Measurements from ENCODE around the gene EPS8L3.
A peak's percentile ranks its signal among the peaks of the same experiment; 100 is the strongest.

The EPS8L3 gene

DNA sequence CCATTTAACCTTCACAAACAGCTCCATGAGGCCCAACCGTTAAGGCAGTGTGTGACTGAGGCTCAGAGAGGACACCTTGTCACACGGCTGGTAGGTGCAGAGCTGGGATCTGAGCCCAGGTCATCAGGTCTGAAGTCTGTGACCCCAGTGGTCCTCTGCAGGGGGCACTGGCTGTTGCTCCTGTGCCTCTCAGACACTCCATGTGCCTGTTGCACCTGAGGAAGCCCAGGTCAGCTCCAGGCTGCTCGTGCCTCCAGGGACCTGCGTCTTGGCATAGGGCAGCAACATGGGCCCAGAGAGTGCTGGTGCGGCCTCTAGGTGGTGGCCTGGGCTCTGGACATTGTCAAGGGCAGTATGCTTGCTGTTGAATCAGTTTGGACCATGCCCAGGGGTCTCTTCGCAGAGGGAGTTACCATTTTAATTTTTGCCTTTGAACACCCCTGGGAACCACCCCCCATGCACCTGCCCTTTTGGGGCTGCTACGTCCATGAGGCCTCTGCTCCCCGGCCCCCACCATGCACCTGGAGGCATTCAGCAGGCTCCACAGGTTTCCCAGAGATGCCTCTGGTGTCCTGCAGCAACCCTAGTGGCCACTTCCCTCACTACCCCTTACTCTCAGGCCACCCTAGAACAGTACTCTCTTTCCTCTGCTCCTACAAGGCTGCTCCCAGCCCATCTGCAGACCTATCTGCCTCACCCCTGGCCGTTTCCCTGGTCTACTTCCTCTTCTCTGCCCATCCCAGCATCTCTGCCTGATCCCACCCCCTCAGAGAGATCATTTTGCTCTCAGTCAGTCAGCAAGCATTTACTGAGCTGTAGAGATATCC is 25.2 kb upstream of the EPS8L3 start:
- H3K36me3 Mint-ChIP-seq: no peaks in the 10 kb centered on the region
- H3K9me3 Mint-ChIP-seq: no peaks in the 10 kb centered on the region
- H3K4me1 Mint-ChIP-seq: peaks cover 25 to 49% of the 10 kb centered on the region in 2 donors
- DNase-seq (no peak), ATAC-seq (replicated peaks) (peak; percentile 35 to 54)
- H3K27ac Mint-ChIP-seq: peak overlapping the region; percentile 14
- peaks cover 8 to 16% of the 10 kb centered on the region in 2 donors for H3K27me3 Mint-ChIP-seq
- no peak overlapping the region for H3K4me3 Mint-ChIP-seq

DNA sequence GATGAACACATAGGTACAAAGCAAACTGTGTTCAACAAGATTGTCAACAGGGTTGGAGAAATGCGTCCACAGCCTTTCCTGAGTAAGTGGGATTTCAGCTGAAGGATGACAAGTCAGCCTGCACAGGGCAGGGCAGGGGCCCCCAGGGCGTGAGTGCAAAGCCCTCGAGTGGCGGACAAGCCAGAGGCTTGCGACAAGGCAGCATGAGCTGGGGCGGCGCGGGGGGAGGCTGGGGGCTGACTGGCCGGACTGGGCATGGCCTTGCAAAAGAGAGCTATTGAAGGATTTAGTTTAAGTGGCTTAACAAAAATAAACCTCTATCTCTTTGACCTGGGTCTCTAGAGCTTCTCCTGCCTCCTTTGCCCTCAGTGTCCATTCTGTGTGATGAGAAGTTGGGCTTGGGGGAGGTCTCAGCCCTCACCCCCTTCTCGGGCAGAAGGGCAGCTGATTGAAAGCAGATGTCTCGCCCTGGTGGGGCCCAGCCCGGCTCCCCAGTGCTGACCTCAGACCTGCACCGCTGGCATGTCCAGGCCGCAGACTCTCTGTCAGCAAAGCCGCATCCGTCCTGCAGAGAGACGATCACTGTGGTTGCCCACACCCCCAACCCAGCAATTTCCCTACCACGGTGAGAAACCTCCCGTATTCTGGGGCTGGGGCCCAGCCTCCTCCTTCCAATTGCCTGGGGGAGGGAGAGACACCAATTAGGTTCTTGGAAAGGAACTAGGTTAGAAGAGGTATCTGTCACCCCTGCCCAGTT is 24.3 kb upstream of the EPS8L3 start:
- H3K9me3 Mint-ChIP-seq: no peaks in the 10 kb centered on the region

DNA sequence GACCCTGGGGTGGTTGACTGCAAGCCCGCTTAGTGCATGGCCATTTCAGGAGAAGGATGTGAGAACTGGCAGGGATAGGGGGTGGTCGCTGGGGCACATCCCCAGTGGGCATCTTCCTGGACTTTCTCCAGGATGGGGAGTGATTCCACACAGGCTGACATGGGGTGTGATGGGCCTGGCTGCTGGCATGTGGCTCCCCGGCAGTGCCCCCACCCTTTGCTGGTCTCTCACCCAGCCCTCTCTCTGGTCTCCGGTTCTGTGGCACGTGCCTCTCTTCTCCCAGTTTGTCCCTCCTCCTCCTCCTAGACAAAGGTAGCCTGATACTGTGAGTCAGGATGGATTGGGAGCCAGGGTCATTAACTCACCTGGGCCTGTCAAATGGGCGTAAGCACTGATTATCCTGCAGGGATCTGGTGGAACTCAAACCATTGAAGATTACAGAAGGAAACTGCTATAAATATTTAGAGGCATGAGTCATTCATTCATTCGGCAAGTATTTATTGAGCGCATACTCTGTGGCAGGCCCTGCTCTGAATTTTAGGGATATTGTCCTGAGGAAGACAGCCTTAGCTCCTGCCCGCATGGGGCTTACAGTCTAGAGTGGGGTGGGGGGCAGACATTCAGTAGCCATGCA is 23.6 kb upstream of the EPS8L3 start:
- H3K36me3 Mint-ChIP-seq: no peaks in the 10 kb centered on the region
- peaks cover 0 to 4% of the 10 kb centered on the region in 2 donors for H3K27me3 Mint-ChIP-seq
- H3K27ac Mint-ChIP-seq: no peak overlapping the region
- no peak for ATAC-seq (replicated peaks)
- DNase-seq: no peak
- no peak overlapping the region for H3K4me3 Mint-ChIP-seq
- peaks cover 17 to 39% of the 10 kb centered on the region in 2 donors for H3K4me1 Mint-ChIP-seq
- H3K9me3 Mint-ChIP-seq: no peaks in the 10 kb centered on the region

More for the DNA sequence above, 24.3 kb upstream of the EPS8L3 start:
- Mint-ChIP-seq H3K27ac (no peak overlapping the region), H3K4me3 (no peak overlapping the region), H3K4me1 (peaks cover 20 to 42% of the 10 kb centered on the region in 2 donors), H3K36me3 (no peaks in the 10 kb centered on the region), H3K27me3 (peaks cover 3 to 11% of the 10 kb centered on the region in 2 donors)
- DNase-seq (no peak), ATAC-seq (replicated peaks) (no peak)

DNA sequence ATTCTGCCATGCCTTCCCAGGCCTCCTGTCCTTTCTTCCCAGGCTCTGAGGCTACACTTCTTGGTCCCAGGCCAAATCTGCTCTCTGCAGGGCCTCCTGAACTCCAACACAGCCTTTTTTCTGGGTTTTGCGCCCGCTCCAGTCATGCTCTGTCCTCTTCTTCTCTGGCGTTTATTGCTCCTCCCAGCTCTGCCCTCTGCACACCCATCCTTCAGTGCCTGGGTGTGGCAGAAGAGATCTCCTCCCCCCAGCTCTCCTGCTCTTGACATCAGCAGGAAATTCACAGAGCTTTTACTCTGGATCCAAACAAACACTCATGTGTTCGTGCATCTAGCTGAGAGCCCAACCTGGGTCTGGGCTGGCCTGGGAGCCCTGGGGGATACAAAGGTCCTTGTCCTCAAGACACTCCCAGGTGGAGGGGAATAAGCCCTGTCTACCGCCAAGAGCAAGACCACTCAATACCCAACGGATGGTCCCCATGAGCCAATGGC is 22.9 kb upstream of the EPS8L3 start:
- ATAC-seq (replicated peaks): no peak
- Mint-ChIP-seq H3K36me3 (no peaks in the 10 kb centered on the region), H3K27ac (no peak overlapping the region), H3K27me3 (no peaks in the 10 kb centered on the region), H3K4me3 (no peak overlapping the region), H3K9me3 (no peaks in the 10 kb centered on the region), H3K4me1 (peaks cover 15 to 32% of the 10 kb centered on the region in 2 donors)
- no peak for DNase-seq

DNA sequence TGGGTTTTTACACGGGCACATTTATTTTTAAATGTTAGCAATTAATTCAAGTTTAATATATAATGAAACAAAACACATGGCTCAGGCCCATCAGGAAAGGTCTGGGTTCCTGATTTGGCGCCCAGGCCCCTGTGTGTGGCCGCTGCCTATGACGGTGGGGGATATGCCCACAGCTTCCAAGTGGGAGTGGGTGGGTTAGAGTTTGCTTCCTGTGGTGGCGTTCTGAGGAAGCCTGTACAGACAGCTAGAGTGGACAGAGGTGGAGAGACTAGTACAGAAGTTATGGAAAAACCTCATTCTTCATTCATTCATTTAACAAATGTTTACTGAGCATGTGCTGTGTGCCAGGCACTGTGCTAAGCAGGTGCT is 22.4 kb upstream of the EPS8L3 start:
- Mint-ChIP-seq H3K27me3 (no peaks in the 10 kb centered on the region), H3K36me3 (no peaks in the 10 kb centered on the region), H3K4me1 (peaks cover 10 to 27% of the 10 kb centered on the region in 2 donors), H3K27ac (no peak overlapping the region), H3K9me3 (no peaks in the 10 kb centered on the region), H3K4me3 (no peak overlapping the region)
- DNase-seq (no peak), ATAC-seq (replicated peaks) (no peak)

DNA sequence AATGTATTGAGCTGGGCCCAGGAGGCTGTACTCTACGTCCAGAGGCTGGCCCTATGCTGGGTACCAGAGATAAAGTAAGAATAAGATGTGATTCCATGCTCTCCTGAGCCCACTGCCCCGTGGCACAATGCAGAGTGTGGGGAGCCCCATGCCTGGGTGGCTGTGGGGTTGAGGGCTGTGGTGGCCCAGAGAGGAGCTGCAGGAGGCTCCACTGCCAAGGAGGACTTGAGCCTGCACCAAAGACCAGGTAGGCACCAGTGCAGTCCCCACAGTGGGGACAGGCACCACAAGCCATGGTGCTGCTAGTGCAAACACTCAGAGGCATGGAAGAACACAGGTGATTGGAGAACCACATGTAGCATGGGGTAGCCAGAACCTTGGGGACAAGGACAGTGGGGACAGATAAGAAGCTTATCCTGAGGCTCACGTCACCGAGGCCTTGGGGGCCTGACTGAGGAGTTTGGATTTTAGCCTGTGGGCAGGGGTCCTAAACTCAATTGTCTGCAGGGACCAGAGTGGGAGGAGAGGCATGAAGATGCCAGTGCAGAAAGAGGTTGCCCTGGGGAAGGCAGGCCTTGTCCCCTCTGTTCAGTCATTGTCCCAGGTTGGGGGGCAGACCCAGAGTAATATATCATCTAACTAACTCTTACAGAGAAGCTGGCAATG is 21.9 kb upstream of the EPS8L3 start:
- peaks cover 0 to 3% of the 10 kb centered on the region in 2 donors for H3K36me3 Mint-ChIP-seq
- ATAC-seq (replicated peaks) (no peak), DNase-seq (no peak)
- peaks cover 7 to 22% of the 10 kb centered on the region in 2 donors for H3K4me1 Mint-ChIP-seq
- peak overlapping the region; percentile 7 for H3K27ac Mint-ChIP-seq
- no peak overlapping the region for H3K4me3 Mint-ChIP-seq
- no peaks in the 10 kb centered on the region for H3K27me3 Mint-ChIP-seq
- H3K9me3 Mint-ChIP-seq: peaks cover 0 to 4% of the 10 kb centered on the region in 2 donors

DNA sequence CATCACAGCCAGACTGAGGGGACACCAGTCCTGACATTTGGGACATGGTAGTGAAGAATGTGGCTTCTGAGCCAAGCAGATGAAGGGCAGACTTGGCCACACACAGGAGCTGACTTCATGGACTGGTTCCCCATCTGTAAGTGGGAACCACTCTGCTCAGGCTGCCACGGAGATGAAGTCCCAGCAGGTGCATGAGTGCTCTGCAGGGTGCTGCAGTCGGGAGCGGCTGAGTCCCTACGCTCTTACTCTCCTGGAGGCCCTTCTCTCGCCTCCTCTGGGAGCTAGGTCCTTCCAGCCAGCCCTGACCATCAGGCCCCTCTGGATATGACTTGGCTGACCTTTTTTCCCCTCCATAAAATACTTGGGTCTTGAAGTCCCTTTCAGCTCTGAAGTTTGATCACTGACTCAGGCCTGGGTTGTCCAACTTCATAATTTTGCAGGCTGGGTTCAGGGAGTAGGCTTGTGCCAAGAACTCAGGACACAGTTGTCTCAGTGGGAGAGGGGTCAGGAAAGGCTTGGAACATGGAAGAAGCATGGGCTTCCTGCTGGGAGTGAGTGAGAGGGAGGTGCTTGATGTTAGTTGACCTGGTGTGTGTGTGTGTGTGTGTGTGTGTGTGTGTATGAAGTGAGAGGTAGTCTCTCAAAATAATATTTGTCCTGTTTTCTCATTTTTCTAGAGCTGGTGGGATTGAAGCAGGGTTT is 21.0 kb upstream of the EPS8L3 start:
- Mint-ChIP-seq H3K27me3 (no peaks in the 10 kb centered on the region), H3K4me1 (peaks cover 7 to 15% of the 10 kb centered on the region in 2 donors), H3K9me3 (peaks cover 0 to 5% of the 10 kb centered on the region in 2 donors), H3K36me3 (peaks cover 0 to 5% of the 10 kb centered on the region in 2 donors), H3K27ac (no peak overlapping the region), H3K4me3 (no peak overlapping the region)
- ATAC-seq (replicated peaks) (no peak), DNase-seq (no peak)

DNA sequence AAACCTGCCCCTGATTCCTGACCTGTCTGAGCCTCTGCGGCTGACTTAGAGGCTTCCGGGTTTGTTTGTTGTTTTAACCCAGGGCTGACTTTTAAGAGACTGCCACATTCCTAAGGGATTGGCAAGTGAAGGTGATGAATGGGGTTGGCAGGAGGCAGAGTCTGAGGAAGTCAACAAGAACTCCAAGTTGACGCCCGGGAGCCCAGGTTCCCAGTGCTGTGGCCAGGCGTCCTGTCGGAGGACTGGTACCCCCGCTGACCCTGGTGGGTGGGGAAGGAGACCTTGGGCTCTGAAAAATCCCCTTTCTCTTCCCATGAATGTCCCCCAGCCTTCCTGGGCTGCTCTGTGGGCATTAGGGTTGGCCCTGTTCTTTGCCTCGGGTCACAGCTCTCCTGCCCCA is 19.7 kb upstream of the EPS8L3 start:
- Mint-ChIP-seq H3K9me3 (peaks cover 0 to 5% of the 10 kb centered on the region in 2 donors), H3K4me3 (no peak overlapping the region), H3K27ac (peak overlapping the region; percentile 20), H3K36me3 (peaks cover 0 to 5% of the 10 kb centered on the region in 2 donors), H3K4me1 (peaks cover 0 to 5% of the 10 kb centered on the region in 2 donors), H3K27me3 (no peaks in the 10 kb centered on the region)
- DNase-seq (no peak), ATAC-seq (replicated peaks) (no peak)

DNA sequence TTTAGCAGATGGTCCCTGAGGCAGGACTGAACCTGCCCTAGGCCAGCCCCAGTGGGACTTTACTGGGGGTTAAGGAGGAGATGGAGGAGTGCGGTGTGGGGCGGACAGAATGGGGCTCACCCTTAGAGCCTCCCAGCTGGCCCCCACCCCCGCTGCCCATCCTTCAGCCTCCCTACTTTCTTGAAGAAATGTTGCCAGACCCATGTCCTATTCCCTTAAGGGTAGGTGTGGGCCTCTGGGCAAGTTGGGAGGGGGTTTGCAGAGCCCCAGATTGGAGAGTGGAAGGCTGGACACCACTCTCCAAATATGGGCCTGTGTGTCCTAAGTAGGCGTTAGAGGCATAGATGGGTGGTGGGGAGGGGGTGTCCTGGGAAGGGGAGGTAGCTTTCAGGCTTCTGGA is 19.2 kb upstream of the EPS8L3 start:
- H3K27me3 Mint-ChIP-seq: no peaks in the 10 kb centered on the region
- DNase-seq (no peak), ATAC-seq (replicated peaks) (no peak)
- peaks cover 0 to 5% of the 10 kb centered on the region in 2 donors for H3K36me3 Mint-ChIP-seq
- H3K27ac Mint-ChIP-seq: peak overlapping the region; percentile 20
- no peak overlapping the region for H3K4me3 Mint-ChIP-seq
- H3K9me3 Mint-ChIP-seq: peaks cover 0 to 5% of the 10 kb centered on the region in 2 donors
- peaks cover 0 to 5% of the 10 kb centered on the region in 2 donors for H3K4me1 Mint-ChIP-seq

DNA sequence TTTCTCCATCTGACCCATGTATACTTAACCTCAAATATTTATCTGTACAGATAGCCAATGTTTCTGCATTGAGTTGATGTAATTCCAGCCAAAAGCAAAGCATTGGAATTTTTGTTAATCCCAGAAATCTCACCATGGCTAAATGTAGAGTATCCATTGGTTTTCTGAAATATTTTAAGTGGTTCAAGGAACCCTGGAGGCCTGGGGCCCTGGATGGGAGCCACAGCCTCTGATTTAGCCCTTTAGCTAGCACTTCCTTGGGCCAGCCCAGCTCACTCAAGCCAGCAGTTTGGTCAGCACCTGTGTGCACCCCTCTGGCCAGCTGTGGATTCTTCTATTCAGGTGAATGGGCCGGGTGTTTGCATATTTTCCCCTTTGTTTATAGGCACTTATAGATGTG is 18.8 kb upstream of the EPS8L3 start:
- Mint-ChIP-seq H3K36me3 (peaks cover 0 to 5% of the 10 kb centered on the region in 2 donors), H3K4me3 (no peak overlapping the region), H3K9me3 (peaks cover 0 to 5% of the 10 kb centered on the region in 2 donors), H3K4me1 (peaks cover 0 to 5% of the 10 kb centered on the region in 2 donors), H3K27ac (no peak overlapping the region), H3K27me3 (no peaks in the 10 kb centered on the region)
- ATAC-seq (replicated peaks) (no peak), DNase-seq (no peak)

DNA sequence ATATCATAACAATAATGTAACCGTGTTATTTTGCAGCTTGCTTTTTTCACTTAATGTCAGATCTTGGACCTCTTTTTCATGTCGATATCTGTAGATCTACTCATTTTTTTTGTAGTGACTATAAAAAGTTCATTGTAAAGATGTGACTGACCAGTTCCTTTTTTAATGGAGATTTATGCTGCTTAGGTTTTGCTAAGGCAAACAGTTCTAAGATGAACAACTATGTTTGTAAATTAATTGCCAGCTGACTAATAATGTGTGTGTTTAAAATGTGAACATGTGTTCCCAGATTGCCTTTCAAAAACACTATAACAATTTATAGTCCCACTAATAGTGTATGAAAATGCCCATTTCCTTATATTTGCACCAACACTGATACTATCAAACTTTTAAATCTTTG is 18.1 kb upstream of the EPS8L3 start:
- ATAC-seq (replicated peaks) (no peak), DNase-seq (no peak)
- Mint-ChIP-seq H3K9me3 (peaks cover 0 to 5% of the 10 kb centered on the region in 2 donors), H3K36me3 (peaks cover 0 to 5% of the 10 kb centered on the region in 2 donors), H3K4me1 (peaks cover 6 to 12% of the 10 kb centered on the region in 2 donors), H3K27me3 (no peaks in the 10 kb centered on the region), H3K27ac (no peak overlapping the region), H3K4me3 (no peak overlapping the region)

DNA sequence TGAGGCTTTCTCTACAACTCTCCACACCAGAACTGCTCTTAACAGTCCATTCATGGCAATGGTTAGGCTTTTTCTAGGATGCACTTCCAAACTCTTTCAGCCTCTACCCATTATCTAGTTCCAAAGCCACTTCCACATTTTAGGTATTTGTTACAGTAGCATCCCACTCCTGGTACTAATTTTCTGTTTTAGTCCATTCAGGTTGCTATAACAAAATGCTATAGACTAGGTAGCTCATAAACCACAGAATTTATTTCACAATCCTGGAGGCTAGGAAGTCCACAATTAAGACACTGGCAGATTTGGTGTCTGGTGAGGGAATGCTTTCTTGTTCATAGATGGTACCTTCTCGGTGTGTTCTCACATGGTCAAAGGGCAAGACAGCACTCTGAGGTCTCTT is 17.3 kb upstream of the EPS8L3 start:
- Mint-ChIP-seq H3K36me3 (peaks cover 0 to 5% of the 10 kb centered on the region in 2 donors), H3K9me3 (peaks cover 0 to 5% of the 10 kb centered on the region in 2 donors), H3K27me3 (peaks cover 0 to 2% of the 10 kb centered on the region in 2 donors), H3K27ac (no peak overlapping the region), H3K4me3 (no peak overlapping the region), H3K4me1 (peaks cover 11 to 12% of the 10 kb centered on the region in 2 donors)
- DNase-seq (no peak), ATAC-seq (replicated peaks) (no peak)

DNA sequence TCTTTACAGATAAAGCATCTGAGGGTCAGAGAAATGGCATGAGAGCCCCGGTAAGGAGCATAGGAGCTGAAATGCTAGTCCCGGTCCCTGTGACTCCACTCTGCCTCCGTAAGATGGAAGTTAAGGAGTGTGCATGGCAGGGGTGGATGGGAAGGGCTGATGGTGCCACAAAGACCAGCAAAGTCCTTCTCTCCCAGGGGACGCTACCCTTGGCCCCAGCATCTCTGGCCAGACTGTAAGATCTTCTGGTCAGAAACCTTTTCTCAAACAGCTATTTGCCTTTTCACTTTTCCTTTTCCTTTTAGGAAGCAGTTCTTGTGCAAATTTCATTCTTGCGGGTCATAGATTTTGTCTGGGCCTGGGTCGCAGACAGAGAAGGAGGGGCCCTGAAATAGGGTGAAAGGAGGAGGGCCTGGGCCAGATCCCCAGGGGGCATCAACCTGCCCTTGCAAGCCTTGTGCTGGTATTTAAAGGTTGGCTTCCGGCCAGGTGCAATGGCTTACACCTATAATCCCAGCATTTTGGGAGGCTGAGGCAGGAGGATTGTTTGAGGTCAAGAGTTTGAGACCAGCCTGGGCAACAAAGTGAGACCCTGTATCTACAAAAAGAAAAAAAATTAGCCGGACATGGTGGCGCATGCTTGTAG is 14.4 kb upstream of the EPS8L3 start:
- Mint-ChIP-seq H3K27ac (peak overlapping the region; percentile 20), H3K4me1 (peaks cover 16 to 18% of the 10 kb centered on the region in 2 donors), H3K27me3 (peaks cover 11 to 22% of the 10 kb centered on the region in 2 donors), H3K4me3 (no peak overlapping the region), H3K36me3 (peaks cover 0 to 5% of the 10 kb centered on the region in 2 donors), H3K9me3 (peaks cover 0 to 5% of the 10 kb centered on the region in 2 donors)
- DNase-seq (no peak), ATAC-seq (replicated peaks) (no peak)
